GM10266 (cell line): ENCODE data around the gene SLC24A4.

Experiments
- DNase-seq: peaks from one replicate; pipeline ENCODE4 v3.0.0; 2012; ENCODE audit errors: extremely low spot score
- TF ChIP-seq, protein P1 (sequence below): IDR thresholded peaks from 2 replicates; pipeline ENCODE4 v1.5.1; 2012; ENCODE audit warnings: mild to moderate bottlenecking, low read depth; ENCODE audit not compliant: control insufficient read depth, insufficient read depth; ENCODE audit errors: missing control alignments

Gene SLC24A4

DNA sequence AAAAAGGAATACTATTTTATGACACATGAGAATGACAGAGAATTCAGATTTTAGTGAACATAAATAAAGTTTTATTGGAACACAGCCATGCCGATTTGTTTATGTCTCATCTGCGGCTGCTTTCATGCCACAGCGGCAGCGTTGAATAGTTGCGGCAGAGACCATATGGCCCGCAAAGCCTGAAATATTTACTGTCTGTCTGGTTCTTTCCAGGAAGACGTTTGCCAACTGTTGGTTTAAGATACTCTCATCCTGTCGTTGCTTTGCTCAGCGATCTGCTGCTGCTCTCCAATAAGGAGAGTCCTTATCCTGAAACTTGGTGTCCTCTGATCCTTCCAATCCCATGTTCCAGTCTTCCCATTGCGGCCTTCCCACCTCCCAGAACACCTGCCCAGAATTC is 89.9 kb downstream of the SLC24A4 start:
- DNase-seq = no peak
- TF ChIP-seq, protein P1, sequence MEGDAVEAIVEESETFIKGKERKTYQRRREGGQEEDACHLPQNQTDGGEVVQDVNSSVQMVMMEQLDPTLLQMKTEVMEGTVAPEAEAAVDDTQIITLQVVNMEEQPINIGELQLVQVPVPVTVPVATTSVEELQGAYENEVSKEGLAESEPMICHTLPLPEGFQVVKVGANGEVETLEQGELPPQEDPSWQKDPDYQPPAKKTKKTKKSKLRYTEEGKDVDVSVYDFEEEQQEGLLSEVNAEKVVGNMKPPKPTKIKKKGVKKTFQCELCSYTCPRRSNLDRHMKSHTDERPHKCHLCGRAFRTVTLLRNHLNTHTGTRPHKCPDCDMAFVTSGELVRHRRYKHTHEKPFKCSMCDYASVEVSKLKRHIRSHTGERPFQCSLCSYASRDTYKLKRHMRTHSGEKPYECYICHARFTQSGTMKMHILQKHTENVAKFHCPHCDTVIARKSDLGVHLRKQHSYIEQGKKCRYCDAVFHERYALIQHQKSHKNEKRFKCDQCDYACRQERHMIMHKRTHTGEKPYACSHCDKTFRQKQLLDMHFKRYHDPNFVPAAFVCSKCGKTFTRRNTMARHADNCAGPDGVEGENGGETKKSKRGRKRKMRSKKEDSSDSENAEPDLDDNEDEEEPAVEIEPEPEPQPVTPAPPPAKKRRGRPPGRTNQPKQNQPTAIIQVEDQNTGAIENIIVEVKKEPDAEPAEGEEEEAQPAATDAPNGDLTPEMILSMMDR = no peak

DNA sequence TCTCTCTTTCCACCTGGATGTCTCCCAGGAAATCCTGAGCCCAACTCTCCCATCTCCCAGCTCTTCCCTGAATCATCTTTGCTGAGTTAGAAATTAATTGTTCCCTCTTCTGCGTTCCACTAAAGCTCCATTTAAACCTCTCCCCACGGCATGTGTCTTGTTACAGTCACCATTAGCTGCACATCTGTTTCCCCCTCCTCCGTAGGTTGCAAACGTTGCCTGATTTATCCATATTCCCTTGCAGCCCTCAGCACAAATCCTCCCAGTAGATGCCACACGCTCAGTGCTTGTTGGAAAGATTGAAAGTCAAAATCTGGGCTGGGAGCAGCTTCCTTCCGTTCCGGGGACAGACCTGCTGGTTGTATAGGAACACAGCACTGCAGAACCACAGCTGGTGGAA is 90.4 kb downstream of the SLC24A4 start:
- TF ChIP-seq, protein P1 = no peak
- no peak for DNase-seq

DNA sequence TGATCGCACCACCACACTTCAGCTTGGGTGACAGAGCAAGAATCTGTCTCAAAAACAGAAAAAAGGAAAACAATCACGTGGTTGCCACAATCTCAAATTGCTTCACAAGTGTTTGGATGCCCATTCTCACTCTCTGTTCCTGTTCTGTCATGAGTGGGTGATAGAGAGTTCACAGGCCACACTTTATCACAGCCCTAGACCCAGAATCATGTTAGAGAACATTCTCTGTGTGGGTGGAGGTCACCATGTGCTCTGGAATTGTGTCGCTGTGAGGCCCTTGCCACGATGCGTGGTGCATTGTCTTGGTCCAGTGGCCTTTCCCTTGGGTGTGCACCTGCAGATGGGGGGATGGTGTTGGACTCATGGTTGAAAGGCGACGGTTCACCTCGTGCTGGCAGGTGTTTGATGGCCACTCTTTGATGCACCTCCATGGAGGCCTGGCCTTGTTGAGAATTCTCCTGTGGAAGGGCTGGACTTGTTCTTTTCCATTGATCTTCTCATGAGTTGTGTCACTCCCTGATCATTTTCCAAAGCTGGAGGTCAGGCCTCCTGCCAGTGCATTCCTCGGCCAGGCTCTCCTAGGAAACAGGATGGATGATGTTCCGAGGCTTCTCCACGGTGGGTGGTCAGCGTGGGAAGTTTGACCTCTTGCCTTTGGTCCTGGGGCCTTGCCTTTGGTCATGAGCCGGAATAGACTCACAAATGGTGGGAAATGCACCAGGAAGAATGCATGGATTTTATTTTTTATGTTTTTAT is 91.9 kb downstream of the SLC24A4 start:
- TF ChIP-seq, protein P1 = no peak
- no peak for DNase-seq

DNA sequence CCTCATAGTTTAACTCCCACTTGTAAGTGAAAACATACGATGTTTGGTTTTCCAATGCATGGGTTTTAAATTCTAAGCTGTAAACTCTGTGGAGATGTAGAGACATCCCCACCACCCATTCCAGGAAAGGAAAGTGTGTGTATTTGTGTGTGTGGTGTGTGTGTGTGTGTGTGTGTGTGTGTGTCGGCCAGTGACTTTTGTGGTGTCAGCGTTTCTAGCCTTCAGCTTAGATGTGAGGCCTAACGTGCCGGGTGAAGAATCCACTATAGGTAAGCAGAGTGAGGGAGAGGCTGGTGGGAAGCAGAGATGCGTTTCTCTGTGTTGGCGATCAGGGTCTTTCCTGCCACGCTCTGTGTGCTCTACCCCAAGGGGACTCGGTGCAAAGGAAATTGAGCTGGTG is 93.0 kb downstream of the SLC24A4 start:
- TF ChIP-seq, protein P1 = no peak
- DNase-seq = no peak

DNA sequence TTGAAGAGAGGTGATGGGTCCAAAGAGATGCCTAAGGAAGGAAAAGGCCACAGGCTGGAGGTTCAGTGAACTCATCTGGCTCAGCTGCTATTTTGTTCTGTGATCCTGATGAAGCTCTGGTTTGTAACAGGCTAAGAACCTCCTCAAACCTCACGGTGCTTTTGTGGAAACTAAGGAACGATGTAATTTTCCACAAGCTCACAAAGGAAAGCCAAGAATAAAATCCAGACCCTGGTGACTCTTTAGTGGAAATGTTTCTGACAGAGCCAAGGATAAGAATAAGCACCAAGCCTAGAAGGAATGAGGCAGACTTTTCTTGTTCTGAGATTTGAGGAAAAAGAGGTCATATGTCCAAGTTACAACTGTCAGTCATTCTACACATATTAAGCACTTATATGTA is 93.6 kb downstream of the SLC24A4 start:
- TF ChIP-seq, protein P1 = no peak
- DNase-seq = no peak

DNA sequence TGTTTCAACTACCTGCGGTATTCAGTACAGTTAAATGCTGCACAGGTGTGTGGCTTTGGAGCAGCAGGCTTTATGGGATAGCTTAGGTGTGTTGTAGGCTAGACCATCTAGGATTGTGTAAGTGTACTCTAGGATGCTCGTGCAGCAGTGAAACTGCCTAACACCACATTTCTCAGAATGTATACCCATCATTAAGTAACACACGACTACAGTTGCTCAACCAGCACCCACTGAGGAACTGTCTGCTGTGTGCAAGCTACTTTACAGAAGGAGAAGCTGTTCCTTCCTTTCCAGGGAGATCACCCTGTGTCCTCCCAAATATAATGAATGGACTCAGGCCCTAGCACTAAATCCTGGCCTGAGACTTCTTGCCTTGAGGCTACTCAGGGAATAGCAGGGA is 94.8 kb downstream of the SLC24A4 start:
- DNase-seq = no peak
- TF ChIP-seq, protein P1 = no peak

DNA sequence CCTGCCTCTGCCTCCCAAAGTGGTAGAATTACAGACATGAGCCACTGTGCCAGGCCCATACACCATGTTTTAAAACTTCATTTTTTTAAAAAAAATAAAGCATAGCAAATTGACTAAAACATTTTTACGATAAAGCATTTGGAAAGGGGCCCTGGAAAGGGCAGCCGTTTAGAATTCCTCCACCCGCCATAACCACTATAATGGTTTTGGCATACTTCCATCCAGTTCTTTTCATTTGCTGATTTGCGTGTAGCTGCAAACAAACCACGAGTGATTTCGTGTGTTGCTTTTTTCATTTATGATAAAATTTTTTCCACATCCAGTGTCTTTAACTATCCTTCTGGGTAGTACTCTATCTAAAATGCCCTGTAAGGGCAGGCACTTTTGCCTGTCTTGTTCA is 98.8 kb downstream of the SLC24A4 start:
- DNase-seq = no peak
- TF ChIP-seq, protein P1 = no peak
